ENCODE data around the gene PROM2. TPM values are rescaled to one million over a fixed set of nuclear protein-coding genes. Genes with fewer than 3 reads are reported as not detected.

The PROM2 gene
- total RNA-seq, 1 experiment from 2014 or later, result 0.07 TPM

DNA sequence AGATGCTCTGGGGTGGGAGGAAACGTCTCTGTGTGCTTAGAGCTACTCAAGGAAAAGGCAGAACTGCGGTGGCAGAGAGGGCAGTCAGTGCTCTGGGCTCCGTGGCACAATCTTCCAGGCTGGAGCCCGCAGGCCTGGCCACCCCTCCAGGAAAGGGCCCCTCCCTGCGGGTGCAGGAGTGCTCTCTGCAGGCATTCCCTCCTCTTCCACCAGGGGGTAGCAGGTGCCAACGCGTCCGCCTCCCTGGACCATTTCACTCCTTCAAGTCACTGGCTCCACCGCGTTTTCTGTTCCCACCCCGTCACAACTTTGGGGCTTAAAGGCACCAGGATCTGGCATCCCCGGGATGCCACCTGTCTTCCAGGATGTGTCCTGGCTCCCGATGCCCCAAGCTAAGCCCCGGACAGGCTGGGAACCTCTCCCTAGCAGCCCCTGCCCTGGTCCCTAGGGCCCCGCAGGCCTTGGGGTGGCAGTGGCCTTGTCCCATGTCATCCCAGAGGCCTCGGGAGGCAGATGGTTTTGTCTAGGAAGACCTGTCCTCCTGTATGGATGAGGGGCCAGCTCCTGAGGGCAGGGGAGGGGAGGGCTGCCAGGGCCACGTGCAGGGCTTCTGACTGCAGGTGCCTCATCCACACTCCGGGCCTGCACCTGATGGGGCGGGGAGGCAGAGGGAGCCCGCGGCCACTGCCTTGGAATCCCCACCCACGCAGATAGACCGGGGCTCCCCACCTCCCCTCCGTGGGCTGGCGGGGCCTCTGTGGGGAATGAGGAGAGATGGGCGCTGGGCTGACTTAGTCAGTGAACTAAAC, 49.3 kb downstream of the PROM2 start:
- Histone ChIP-seq H3K9me2 (replicated peaks; ENCODE audit: insufficient read depth, low read length) (no peaks in the 10 kb centered on the region), H3K4me2 (ENCODE audit: low read depth, low read length, poor library complexity, severe bottlenecking) (no peak overlapping the region), H3K79me2 (ENCODE audit: low read length) (no peaks in the 10 kb centered on the region), H3K36me3 (ENCODE audit: insufficient read depth, low read length) (no peaks in the 10 kb centered on the region), H3K9ac (ENCODE audit: low read length) (no peak overlapping the region), H3K9me3 (ENCODE audit: low read length) (no peaks in the 10 kb centered on the region), H3K27me3 (ENCODE audit: low read length) (no peaks in the 10 kb centered on the region), H3K4me3 (ENCODE audit: low read length) (no peak overlapping the region), H3K27ac (ENCODE audit: low read length) (no peak overlapping the region), H4K20me1 (ENCODE audit: insufficient read depth, low read depth, low read length) (no peaks in the 10 kb centered on the region), H3K4me1 (ENCODE audit: low read length) (no peaks in the 10 kb centered on the region), H2AFZ (ENCODE audit: low read length) (no peak overlapping the region)
- peak; percentile 68 for DNase-seq

DNA sequence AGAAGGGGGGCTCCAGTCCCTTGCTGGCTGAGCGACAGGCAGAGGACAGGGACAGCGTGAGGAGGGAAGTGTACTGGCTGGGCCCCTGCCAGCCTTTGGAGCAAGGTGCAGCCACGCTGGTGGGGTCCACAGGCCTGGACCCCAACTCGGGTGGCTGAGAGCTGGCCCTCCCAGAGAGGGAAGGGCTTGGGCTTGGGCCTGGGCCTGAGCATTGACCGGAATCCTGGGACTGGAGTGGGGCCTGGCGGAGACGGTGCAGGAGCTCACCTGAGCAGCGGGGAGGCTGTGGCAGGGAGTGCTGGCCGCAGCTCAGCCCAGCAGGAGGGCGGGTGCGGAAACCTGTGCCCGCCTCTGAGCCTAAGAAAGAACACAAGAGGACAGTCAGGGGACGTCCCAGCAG, 50.8 kb downstream of the PROM2 start:
- H3K79me2 ChIP-seq (ENCODE audit: low read length), result no peaks in the 10 kb centered on the region
- H3K4me3 ChIP-seq (ENCODE audit: low read length), result no peak overlapping the region
- H3K27me3 ChIP-seq (ENCODE audit: low read length), result no peaks in the 10 kb centered on the region
- H3K36me3 ChIP-seq (ENCODE audit: insufficient read depth, low read length), result no peaks in the 10 kb centered on the region
- H2AFZ ChIP-seq (ENCODE audit: low read length), result no peak overlapping the region
- H3K9ac ChIP-seq (ENCODE audit: low read length), result no peak overlapping the region
- no peaks in the 10 kb centered on the region for H4K20me1 ChIP-seq (ENCODE audit: insufficient read depth, low read depth, low read length)
- DNase-seq, result no peak
- H3K4me2 ChIP-seq (ENCODE audit: low read depth, low read length, poor library complexity, severe bottlenecking), result no peak overlapping the region
- no peak overlapping the region for H3K27ac ChIP-seq (ENCODE audit: low read length)
- H3K9me3 ChIP-seq (ENCODE audit: low read length), result no peaks in the 10 kb centered on the region
- H3K9me2 ChIP-seq (replicated peaks; ENCODE audit: insufficient read depth, low read length), result no peaks in the 10 kb centered on the region
- H3K4me1 ChIP-seq (ENCODE audit: low read length), result no peaks in the 10 kb centered on the region

DNA sequence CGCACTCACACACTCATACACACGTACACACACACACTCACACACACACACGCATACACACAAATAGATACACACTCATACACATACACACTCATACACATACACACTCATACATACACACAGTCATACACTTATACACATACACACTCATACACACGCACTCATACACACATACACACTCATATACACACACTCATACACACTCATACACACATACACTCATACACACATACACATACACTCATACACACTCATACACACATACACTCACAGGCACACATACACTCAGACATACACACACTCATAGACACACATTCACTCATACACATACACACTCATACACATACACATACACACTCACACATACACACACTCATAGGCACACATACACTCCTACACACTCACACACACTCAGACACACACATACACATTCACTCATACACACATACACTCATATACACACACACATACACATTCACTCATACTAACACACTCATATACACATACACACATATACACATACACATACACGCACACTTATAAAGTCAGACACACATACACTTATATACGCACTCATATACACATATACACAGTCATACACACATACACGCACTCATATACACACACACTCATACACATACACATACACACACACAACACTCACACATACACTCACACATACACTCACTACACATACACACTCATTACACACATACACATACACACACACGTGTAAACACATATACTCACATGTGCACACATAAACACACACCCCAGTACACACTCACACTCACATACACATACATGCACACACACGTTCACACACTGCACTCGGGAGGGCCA, 51.6 kb downstream of the PROM2 start:
- no peaks in the 10 kb centered on the region for H3K9me3 ChIP-seq (ENCODE audit: low read length)

DNA sequence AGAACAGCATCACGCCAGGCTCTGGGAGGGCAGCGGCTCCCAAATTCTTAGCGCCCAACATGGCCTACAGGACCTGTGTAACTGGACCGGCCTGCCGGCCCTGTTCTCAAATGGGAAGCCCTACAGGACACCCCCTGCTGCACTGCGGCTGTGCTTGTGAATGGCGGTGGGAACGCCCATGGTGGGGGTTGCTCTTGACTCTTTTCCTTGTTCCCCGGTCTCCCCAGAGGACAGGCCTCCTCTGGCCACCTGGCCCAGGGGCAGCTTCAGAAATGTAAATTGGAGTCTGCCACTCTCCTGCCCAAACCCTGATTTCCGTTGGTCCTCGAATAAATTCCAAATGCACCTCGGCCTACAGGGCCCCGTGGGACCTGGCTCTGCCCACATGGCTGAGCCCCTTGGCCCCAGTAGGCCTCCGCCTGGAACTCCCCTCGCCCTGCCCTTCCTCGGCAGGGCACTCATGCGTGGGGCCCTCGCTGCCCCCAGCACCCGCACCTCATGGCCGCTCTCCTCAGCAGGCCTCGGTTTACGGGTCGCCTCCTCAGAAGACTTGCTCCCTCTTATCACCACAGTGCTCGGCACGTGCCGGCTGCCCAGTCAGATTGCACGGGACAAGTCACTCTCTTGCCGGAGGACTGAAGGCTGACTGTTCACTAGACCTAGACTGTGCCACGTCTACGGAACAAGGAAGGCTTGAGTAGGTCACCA, 52.3 kb downstream of the PROM2 start:
- Histone ChIP-seq H3K36me3 (ENCODE audit: insufficient read depth, low read length) (no peaks in the 10 kb centered on the region), H3K9me3 (ENCODE audit: low read length) (no peaks in the 10 kb centered on the region), H3K27me3 (ENCODE audit: low read length) (no peaks in the 10 kb centered on the region), H4K20me1 (ENCODE audit: insufficient read depth, low read depth, low read length) (no peaks in the 10 kb centered on the region), H3K27ac (ENCODE audit: low read length) (no peak overlapping the region), H3K79me2 (ENCODE audit: low read length) (no peaks in the 10 kb centered on the region), H3K9me2 (replicated peaks; ENCODE audit: insufficient read depth, low read length) (no peaks in the 10 kb centered on the region), H3K4me2 (ENCODE audit: low read depth, low read length, poor library complexity, severe bottlenecking) (no peak overlapping the region), H3K4me1 (ENCODE audit: low read length) (no peaks in the 10 kb centered on the region), H3K4me3 (ENCODE audit: low read length) (no peak overlapping the region), H2AFZ (ENCODE audit: low read length) (no peak overlapping the region), H3K9ac (ENCODE audit: low read length) (no peak overlapping the region)
- no peak for DNase-seq

More for the DNA sequence above, 51.6 kb downstream of the PROM2 start:
- no peak for DNase-seq
- no peaks in the 10 kb centered on the region for H3K27me3 ChIP-seq (ENCODE audit: low read length)
- no peaks in the 10 kb centered on the region for H3K79me2 ChIP-seq (ENCODE audit: low read length)
- H3K36me3 ChIP-seq (ENCODE audit: insufficient read depth, low read length), result no peaks in the 10 kb centered on the region
- H3K4me2 ChIP-seq (ENCODE audit: low read depth, low read length, poor library complexity, severe bottlenecking), result no peak overlapping the region
- H3K9me2 ChIP-seq (replicated peaks; ENCODE audit: insufficient read depth, low read length), result no peaks in the 10 kb centered on the region
- H2AFZ ChIP-seq (ENCODE audit: low read length), result no peak overlapping the region
- no peaks in the 10 kb centered on the region for H4K20me1 ChIP-seq (ENCODE audit: insufficient read depth, low read depth, low read length)
- H3K9ac ChIP-seq (ENCODE audit: low read length), result no peak overlapping the region
- H3K4me1 ChIP-seq (ENCODE audit: low read length), result no peaks in the 10 kb centered on the region
- no peak overlapping the region for H3K27ac ChIP-seq (ENCODE audit: low read length)
- H3K4me3 ChIP-seq (ENCODE audit: low read length), result no peak overlapping the region

DNA sequence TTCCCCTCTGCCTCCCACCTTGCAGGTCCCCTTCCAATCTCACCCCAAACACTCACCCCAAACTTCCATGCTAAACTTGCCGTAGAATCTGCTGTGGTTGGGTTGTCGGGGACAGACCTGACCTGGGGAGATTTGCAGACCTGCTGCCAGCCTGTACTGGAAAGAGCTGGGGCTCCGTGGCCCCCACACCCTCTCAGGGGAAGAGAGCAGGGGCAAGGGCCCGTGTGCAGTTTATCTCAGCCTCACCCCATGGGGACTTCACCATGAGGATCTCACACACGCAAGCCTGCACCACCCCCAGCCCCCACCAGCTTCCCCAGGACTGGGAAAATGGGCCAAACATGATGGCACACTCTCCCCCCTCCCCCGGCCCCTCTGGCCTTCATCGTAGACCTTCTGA, 53.6 kb downstream of the PROM2 start:
- Histone ChIP-seq H3K9me2 (replicated peaks; ENCODE audit: insufficient read depth, low read length) (no peaks in the 10 kb centered on the region), H3K4me3 (ENCODE audit: low read length) (no peak overlapping the region), H3K27me3 (ENCODE audit: low read length) (no peaks in the 10 kb centered on the region), H3K27ac (ENCODE audit: low read length) (no peak overlapping the region), H3K4me2 (ENCODE audit: low read depth, low read length, poor library complexity, severe bottlenecking) (no peak overlapping the region), H3K9ac (ENCODE audit: low read length) (no peak overlapping the region), H3K79me2 (ENCODE audit: low read length) (no peaks in the 10 kb centered on the region), H3K9me3 (ENCODE audit: low read length) (no peaks in the 10 kb centered on the region), H2AFZ (ENCODE audit: low read length) (no peak overlapping the region), H3K4me1 (ENCODE audit: low read length) (no peaks in the 10 kb centered on the region), H4K20me1 (ENCODE audit: insufficient read depth, low read depth, low read length) (no peaks in the 10 kb centered on the region), H3K36me3 (ENCODE audit: insufficient read depth, low read length) (no peaks in the 10 kb centered on the region)
- DNase-seq, result no peak

- no peak overlapping the region for H3K27ac ChIP-seq (ENCODE audit: low read length)
- H3K9me3 ChIP-seq (ENCODE audit: low read length), result no peaks in the 10 kb centered on the region
- H3K79me2 ChIP-seq (ENCODE audit: low read length), result no peaks in the 10 kb centered on the region
- H3K9me2 ChIP-seq (replicated peaks; ENCODE audit: insufficient read depth, low read length), result no peaks in the 10 kb centered on the region
- no peak overlapping the region for H3K4me3 ChIP-seq (ENCODE audit: low read length)
- no peak overlapping the region for H2AFZ ChIP-seq (ENCODE audit: low read length)
- no peaks in the 10 kb centered on the region for H3K27me3 ChIP-seq (ENCODE audit: low read length)
- H3K4me2 ChIP-seq (ENCODE audit: low read depth, low read length, poor library complexity, severe bottlenecking), result no peak overlapping the region
- H3K9ac ChIP-seq (ENCODE audit: low read length), result no peak overlapping the region
- DNase-seq, result no peak
- H3K36me3 ChIP-seq (ENCODE audit: insufficient read depth, low read length), result no peaks in the 10 kb centered on the region
- H4K20me1 ChIP-seq (ENCODE audit: insufficient read depth, low read depth, low read length), result no peaks in the 10 kb centered on the region
- H3K4me1 ChIP-seq (ENCODE audit: low read length), result no peaks in the 10 kb centered on the region; the same call in 1 of the 2 replicates
Observed at GRCh38 chr2:95328358-95329125, 54.3 kb downstream of the PROM2 start.

- H3K9ac ChIP-seq (ENCODE audit: low read length), result no peak overlapping the region
- no peak overlapping the region for H3K4me3 ChIP-seq (ENCODE audit: low read length)
- H3K4me2 ChIP-seq (ENCODE audit: low read depth, low read length, poor library complexity, severe bottlenecking), result no peak overlapping the region
- H3K27ac ChIP-seq (ENCODE audit: low read length), result no peak overlapping the region
- no peaks in the 10 kb centered on the region for H3K27me3 ChIP-seq (ENCODE audit: low read length)
- H3K9me2 ChIP-seq (replicated peaks; ENCODE audit: insufficient read depth, low read length), result no peaks in the 10 kb centered on the region
- no peaks in the 10 kb centered on the region for H3K36me3 ChIP-seq (ENCODE audit: insufficient read depth, low read length)
- peaks cover 8% of the 10 kb centered on the region for H3K4me1 ChIP-seq (ENCODE audit: low read length)
- DNase-seq, result no peak
- no peak overlapping the region for H2AFZ ChIP-seq (ENCODE audit: low read length)
- H3K9me3 ChIP-seq (ENCODE audit: low read length), result no peaks in the 10 kb centered on the region
- no peaks in the 10 kb centered on the region for H4K20me1 ChIP-seq (ENCODE audit: insufficient read depth, low read depth, low read length)
- H3K79me2 ChIP-seq (ENCODE audit: low read length), result no peaks in the 10 kb centered on the region
Observed at GRCh38 chr2:95329401-95329800, 55.2 kb downstream of the PROM2 start.
